HepG2 (cell line): ENCODE measurements around the gene HNRNPUL1. TPM values are rescaled to one million over a fixed set of nuclear protein-coding genes. Genes with fewer than 3 reads are reported as not detected.

Experiments used
- AKAP8 ChIP-seq: sonication (generic); formaldehyde crosslinking; IDR thresholded peaks from 2 replicates; pipeline ENCODE4 v1.5.1; 2020; ENCODE audit warnings: mild to moderate bottlenecking, missing genetic modification reagents
- FIP1L1 ChIP-seq: fragments of 200-400 bp; formaldehyde crosslinking; IDR thresholded peaks from 2 replicates; pipeline ENCODE4 v1.6.1; 2018; ENCODE audit warnings: low read depth, mild to moderate bottlenecking, low read length, moderate library complexity, borderline replicate concordance; ENCODE audit not compliant: insufficient read depth
- GTF2F1 ChIP-seq: fragments of 150-350 bp; IDR thresholded peaks from 2 replicates; pipeline ENCODE4 v1.6.1; 2014; ENCODE audit warnings: low read length
- IRF2 ChIP-seq: IDR thresholded peaks from 2 replicates; pipeline ENCODE4 v1.6.1; 2018; ENCODE audit warnings: missing genetic modification reagents, missing compliant biosample characterization
- PPARG ChIP-seq: conservative IDR thresholded peaks from 2 replicates; pipeline ENCODE4 v1.6.1; 2016; ENCODE audit warnings: missing biosample characterization, missing genetic modification reagents
- REPIN1 ChIP-seq: sonication (generic); formaldehyde crosslinking; IDR thresholded peaks from 2 replicates; pipeline ENCODE4 v1.8.0; 2022; ENCODE audit warnings: missing genetic modification reagents, low read depth, mild to moderate bottlenecking, borderline replicate concordance
- SATB2 ChIP-seq: sonication (generic); formaldehyde crosslinking; IDR thresholded peaks from 2 replicates; pipeline ENCODE4 v1.5.0; 2020; ENCODE audit warnings: missing genetic modification reagents
- SMC3 ChIP-seq: IDR thresholded peaks from 2 replicates; pipeline ENCODE4 v1.6.1; 2011; ENCODE audit warnings: low read length, improper control_type of control experiment
- SRSF1 ChIP-seq: fragments of 200-400 bp; formaldehyde crosslinking; optimal IDR thresholded peaks from 2 replicates; pipeline ENCODE3; 2017; ENCODE audit warnings: mild to moderate bottlenecking, low read depth, low read length, moderate library complexity
- ZC3H13 ChIP-seq: sonication (generic); formaldehyde crosslinking; IDR thresholded peaks from 2 replicates; pipeline ENCODE4 v1.8.1; 2023; ENCODE audit warnings: mild to moderate bottlenecking, missing genetic modification reagents, moderate library complexity
- ZNF10 ChIP-seq: sonication (generic); formaldehyde crosslinking; IDR thresholded peaks from 2 replicates; pipeline ENCODE4 v1.4.0; 2020; ENCODE audit warnings: mild to moderate bottlenecking, low read depth, missing genetic modification reagents, borderline replicate concordance
- ZNF160 ChIP-seq: sonication (generic); formaldehyde crosslinking; IDR thresholded peaks from 2 replicates; pipeline ENCODE4 v1.8.0; 2022; ENCODE audit warnings: mild to moderate bottlenecking, inconsistent platforms, missing genetic modification reagents
- ZNF326 ChIP-seq: sonication (generic); formaldehyde crosslinking; IDR thresholded peaks from 2 replicates; pipeline ENCODE4 v1.4.0; 2020; ENCODE audit warnings: missing genetic modification reagents, borderline replicate concordance
- ZNF550 ChIP-seq: sonication (generic); formaldehyde crosslinking; IDR thresholded peaks from 2 replicates; pipeline ENCODE4 v1.4.0; 2020; ENCODE audit warnings: mild to moderate bottlenecking, missing genetic modification reagents, borderline replicate concordance
- ZNF605 ChIP-seq: sonication (generic); formaldehyde crosslinking; IDR thresholded peaks from 2 replicates; pipeline ENCODE4 v1.8.0; 2022; ENCODE audit warnings: mild to moderate bottlenecking, missing genetic modification reagents
- polyA plus RNA-seq, 8 experiments: library from polyadenylated mRNA; depleted of rRNA in 3 of 8; stranded (reverse) in 7 of 8; unstranded in 1 of 8; fragments of >200 nt; fragmentation: Illumina TruSeq in 4 of 8; extraction: Trizol in 4 of 8; gene quantifications; 2 replicates each; pipeline versions ENCODE4 v1.2.1 to v1.2.3, GENCODE V29; 2011 to 2016; ENCODE audit warnings: low read depth in 4 of 8, missing spikeins in 1 of 8, mixed read lengths in 1 of 8; ENCODE audit not compliant: insufficient read depth in 1 of 8
- total RNA-seq, 5 experiments: library from RNA; depleted of rRNA; stranded (reverse); fragments of >200 nt; fragmentation: Illumina TruSeq; extraction: Trizol; gene quantifications; 2 replicates each; pipeline ENCODE4 v1.2.3, GENCODE V29; 2016; ENCODE audit warnings: low read depth in 1 of 5
- TF ChIP-seq, protein P1 (sequence below): sonication (generic); formaldehyde crosslinking; IDR thresholded peaks from 2 replicates; pipeline ENCODE4 v1.4.0; 2020; ENCODE audit warnings: missing genetic modification reagents
- TF ChIP-seq, protein P2 (sequence below): sonication (generic); formaldehyde crosslinking; IDR thresholded peaks from 2 replicates; pipeline ENCODE4 v1.8.1; 2023; ENCODE audit warnings: mild to moderate bottlenecking, missing genetic modification reagents
- TF ChIP-seq, protein P3 (sequence below): sonication (generic); formaldehyde crosslinking; IDR thresholded peaks from 2 replicates; pipeline ENCODE4 v1.5.0; 2020; ENCODE audit warnings: mild to moderate bottlenecking, missing genetic modification reagents, borderline replicate concordance

Gene HNRNPUL1
- total and polyA plus RNA-seq, 2 of the 13 experiments (the other 11 are each of a cell fraction or from before 2014, with no cell fraction given), result 30.9 to 81.7 TPM

DNA sequence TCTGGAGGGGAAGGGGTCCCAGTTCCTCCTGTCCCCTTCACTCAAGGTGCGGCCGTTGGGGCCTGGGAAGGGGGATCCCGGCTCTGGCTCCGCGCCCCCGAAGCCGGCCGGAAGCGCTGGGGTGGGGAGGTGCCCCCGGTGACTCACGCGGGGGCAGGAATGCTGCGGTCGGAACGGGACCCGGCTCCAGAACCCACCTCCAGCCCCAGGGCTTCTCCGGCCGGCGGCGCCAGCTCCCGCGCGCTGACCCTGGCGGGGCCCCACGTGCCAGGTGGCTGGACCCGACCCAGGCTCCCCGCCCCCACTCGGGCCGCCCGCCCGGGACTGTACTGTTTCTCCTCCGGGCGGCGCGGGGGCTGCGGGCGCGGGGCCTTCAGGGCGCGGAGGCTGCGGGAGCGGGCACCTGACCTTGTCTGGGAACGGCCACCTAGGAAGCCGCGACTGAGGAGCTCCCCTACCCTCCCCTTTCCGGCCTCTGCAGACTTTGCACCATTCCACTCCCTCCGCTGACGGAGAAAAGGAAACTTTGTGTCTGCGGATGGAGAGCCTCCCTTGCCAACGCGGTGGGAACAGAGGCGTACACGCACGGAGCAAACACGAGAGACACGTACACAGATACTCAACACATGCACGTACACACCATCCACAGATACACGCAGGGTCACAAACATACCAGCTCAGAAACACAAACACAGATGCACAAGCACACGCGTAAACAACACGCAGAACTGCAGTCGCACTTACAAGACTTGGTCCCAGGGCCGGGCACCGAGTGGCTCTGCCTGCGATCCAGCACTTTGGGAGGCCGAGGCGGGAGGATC is 37.9 kb upstream of the HNRNPUL1 start (continued):
- no peak for TF ChIP-seq ZNF550 (CRISPR knock-in tag)
- no peak for TF ChIP-seq ZNF605 (CRISPR knock-in tag)
- TF ChIP-seq, protein P1, sequence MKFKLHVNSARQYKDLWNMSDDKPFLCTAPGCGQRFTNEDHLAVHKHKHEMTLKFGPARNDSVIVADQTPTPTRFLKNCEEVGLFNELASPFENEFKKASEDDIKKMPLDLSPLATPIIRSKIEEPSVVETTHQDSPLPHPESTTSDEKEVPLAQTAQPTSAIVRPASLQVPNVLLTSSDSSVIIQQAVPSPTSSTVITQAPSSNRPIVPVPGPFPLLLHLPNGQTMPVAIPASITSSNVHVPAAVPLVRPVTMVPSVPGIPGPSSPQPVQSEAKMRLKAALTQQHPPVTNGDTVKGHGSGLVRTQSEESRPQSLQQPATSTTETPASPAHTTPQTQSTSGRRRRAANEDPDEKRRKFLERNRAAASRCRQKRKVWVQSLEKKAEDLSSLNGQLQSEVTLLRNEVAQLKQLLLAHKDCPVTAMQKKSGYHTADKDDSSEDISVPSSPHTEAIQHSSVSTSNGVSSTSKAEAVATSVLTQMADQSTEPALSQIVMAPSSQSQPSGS (CRISPR knock-in tag), result no peak
- peak; percentile 57; the same call in 1 of the 2 replicates for TF ChIP-seq IRF2 (CRISPR knock-in tag)
- peak; percentile 52 for TF ChIP-seq REPIN1 (CRISPR knock-in tag)
- no peak; the same call in 1 of the 2 replicates for TF ChIP-seq ZNF160 (CRISPR knock-in tag)
- no peak for TF ChIP-seq SATB2 (CRISPR knock-in tag)
- TF ChIP-seq ZNF326 (CRISPR knock-in tag), result no peak
- no peak for TF ChIP-seq PPARG
- peak; percentile 72 for TF ChIP-seq SRSF1
- no peak for TF ChIP-seq GTF2F1
- no peak for TF ChIP-seq SMC3
- peak; percentile 60 for TF ChIP-seq AKAP8 (CRISPR knock-in tag)
- TF ChIP-seq, protein P2, sequence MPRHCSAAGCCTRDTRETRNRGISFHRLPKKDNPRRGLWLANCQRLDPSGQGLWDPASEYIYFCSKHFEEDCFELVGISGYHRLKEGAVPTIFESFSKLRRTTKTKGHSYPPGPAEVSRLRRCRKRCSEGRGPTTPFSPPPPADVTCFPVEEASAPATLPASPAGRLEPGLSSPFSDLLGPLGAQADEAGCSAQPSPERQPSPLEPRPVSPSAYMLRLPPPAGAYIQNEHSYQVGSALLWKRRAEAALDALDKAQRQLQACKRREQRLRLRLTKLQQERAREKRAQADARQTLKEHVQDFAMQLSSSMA, result no peak
- no peak for TF ChIP-seq ZNF10 (CRISPR knock-in tag)
- TF ChIP-seq, protein P3, sequence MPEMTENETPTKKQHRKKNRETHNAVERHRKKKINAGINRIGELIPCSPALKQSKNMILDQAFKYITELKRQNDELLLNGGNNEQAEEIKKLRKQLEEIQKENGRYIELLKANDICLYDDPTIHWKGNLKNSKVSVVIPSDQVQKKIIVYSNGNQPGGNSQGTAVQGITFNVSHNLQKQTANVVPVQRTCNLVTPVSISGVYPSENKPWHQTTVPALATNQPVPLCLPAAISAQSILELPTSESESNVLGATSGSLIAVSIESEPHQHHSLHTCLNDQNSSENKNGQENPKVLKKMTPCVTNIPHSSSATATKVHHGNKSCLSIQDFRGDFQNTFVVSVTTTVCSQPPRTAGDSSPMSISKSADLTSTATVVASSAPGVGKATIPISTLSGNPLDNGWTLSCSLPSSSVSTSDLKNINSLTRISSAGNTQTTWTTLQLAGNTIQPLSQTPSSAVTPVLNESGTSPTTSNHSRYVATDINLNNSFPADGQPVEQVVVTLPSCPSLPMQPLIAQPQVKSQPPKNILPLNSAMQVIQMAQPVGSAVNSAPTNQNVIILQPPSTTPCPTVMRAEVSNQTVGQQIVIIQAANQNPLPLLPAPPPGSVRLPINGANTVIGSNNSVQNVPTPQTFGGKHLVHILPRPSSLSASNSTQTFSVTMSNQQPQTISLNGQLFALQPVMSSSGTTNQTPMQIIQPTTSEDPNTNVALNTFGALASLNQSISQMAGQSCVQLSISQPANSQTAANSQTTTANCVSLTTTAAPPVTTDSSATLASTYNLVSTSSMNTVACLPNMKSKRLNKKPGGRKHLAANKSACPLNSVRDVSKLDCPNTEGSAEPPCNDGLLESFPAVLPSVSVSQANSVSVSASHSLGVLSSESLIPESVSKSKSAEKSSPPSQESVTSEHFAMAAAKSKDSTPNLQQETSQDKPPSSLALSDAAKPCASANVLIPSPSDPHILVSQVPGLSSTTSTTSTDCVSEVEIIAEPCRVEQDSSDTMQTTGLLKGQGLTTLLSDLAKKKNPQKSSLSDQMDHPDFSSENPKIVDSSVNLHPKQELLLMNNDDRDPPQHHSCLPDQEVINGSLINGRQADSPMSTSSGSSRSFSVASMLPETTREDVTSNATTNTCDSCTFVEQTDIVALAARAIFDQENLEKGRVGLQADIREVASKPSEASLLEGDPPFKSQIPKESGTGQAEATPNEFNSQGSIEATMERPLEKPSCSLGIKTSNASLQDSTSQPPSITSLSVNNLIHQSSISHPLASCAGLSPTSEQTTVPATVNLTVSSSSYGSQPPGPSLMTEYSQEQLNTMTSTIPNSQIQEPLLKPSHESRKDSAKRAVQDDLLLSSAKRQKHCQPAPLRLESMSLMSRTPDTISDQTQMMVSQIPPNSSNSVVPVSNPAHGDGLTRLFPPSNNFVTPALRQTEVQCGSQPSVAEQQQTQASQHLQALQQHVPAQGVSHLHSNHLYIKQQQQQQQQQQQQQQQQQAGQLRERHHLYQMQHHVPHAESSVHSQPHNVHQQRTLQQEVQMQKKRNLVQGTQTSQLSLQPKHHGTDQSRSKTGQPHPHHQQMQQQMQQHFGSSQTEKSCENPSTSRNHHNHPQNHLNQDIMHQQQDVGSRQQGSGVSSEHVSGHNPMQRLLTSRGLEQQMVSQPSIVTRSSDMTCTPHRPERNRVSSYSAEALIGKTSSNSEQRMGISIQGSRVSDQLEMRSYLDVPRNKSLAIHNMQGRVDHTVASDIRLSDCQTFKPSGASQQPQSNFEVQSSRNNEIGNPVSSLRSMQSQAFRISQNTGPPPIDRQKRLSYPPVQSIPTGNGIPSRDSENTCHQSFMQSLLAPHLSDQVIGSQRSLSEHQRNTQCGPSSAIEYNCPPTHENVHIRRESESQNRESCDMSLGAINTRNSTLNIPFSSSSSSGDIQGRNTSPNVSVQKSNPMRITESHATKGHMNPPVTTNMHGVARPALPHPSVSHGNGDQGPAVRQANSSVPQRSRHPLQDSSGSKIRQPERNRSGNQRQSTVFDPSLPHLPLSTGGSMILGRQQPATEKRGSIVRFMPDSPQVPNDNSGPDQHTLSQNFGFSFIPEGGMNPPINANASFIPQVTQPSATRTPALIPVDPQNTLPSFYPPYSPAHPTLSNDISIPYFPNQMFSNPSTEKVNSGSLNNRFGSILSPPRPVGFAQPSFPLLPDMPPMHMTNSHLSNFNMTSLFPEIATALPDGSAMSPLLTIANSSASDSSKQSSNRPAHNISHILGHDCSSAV (CRISPR knock-in tag), result no peak
- TF ChIP-seq FIP1L1, result no peak
- TF ChIP-seq ZC3H13 (CRISPR knock-in tag), result peak; percentile 81
